ENCODE data around the gene RARA. TPM values are rescaled to one million over a fixed set of nuclear protein-coding genes. Genes with fewer than 3 reads are reported as not detected.
"Not testable (repeated sequence)": the region's sequence is repeated elsewhere in the genome, so short reads cannot be mapped to it uniquely, and the experiment has no call there.

The RARA gene
- total and polyA plus RNA-seq, 12 donors = 11.2 to 34.0 (median 18.9) TPM

DNA sequence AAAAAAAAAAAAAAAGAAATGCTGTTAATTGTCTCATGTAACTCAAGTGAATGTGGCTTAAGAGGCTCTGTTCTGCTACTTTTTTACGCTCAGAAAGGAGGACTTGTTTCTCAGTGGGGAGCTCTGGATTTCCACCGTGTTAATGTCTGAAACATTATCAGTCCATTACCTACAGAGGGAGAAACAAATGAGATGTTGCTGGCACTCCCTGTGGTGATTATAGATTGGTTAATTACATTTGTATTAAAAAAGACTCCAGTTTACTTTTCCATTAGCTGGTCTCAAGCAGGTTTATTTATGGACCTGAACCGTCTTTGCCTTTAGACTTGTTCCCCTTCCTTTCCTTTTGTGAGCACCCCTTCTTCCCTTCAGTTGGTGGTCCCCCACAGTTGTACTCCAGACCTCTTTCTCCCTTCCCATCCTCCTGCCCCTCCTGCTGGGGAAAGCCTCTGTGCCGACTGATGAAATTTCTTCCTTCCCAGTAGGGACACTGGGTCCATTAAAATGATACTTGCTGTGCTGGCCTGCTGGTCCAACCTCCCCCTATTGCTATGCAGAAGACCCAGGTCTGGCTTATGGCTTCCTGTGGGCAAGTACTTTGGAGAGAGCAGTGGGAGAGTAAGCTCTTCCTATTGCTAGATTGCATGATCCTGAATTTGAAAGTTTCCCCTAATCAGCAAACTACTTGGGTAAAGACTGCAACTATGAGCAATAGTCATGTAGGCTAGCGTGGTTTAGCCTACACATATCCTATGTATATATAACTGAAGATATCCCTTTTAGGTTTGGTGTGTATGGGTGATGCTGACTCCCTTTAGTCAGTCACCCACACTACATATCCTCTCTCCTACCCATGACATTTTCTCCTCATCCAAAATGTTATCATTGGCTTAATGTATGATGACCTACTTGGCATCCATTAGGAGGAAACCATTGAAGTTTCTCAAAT is 13.2 kb upstream of the RARA start:
- DNase-seq (no peak), ATAC-seq (no peak)
- no peaks in the 10 kb centered on the region for H3K27me3 ChIP-seq
- peaks cover 0 to 22% (median 0%) of the 10 kb centered on the region in 9 donors for H3K36me3 ChIP-seq
- H3K27ac ChIP-seq = peak overlapping the region in 6 of 10 donors; percentile 15 to 82 (median 38)
- no peaks in the 10 kb centered on the region for H3K9me3 ChIP-seq
- H3K4me1 ChIP-seq = peaks cover 0 to 80% (median 38%) of the 10 kb centered on the region in 9 donors
- H3K4me3 ChIP-seq = no peak overlapping the region
- TF ChIP-seq, protein P1, sequence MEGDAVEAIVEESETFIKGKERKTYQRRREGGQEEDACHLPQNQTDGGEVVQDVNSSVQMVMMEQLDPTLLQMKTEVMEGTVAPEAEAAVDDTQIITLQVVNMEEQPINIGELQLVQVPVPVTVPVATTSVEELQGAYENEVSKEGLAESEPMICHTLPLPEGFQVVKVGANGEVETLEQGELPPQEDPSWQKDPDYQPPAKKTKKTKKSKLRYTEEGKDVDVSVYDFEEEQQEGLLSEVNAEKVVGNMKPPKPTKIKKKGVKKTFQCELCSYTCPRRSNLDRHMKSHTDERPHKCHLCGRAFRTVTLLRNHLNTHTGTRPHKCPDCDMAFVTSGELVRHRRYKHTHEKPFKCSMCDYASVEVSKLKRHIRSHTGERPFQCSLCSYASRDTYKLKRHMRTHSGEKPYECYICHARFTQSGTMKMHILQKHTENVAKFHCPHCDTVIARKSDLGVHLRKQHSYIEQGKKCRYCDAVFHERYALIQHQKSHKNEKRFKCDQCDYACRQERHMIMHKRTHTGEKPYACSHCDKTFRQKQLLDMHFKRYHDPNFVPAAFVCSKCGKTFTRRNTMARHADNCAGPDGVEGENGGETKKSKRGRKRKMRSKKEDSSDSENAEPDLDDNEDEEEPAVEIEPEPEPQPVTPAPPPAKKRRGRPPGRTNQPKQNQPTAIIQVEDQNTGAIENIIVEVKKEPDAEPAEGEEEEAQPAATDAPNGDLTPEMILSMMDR (IDR thresholded peaks at IDR 0.05) = no peak
- 80 to 82% methylated on average over 5 of the region's 5 CpGs for WGBS, 2 donors
- intact Hi-C loops (cut with DNase I) = loop anchor here in 5 of 10 donors (10.0 kb wide), 3 partner anchors 181 to 281 kb away; partner anchors contain the start of gene CSF3 (in 4 of the 5)

DNA sequence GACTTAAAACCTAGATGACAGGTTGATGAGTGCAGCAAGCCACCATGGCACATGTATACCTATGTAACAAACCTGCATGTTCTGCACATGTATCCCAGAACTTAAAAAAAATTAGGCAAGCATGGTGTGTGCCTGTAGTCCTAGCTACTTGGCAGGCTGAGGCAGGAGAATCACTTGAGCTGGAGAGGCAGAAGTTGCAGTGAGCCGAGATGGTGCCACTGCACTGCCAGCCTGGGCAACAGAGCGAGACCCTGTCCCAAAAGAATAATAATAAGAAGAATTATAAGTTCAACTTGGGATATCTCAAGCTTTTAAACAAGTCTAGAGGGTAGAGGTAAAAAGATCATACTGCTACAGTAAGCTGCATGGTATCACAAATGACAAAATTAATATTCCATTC is 11.5 kb upstream of the RARA start:
- peaks cover 0 to 64% (median 38%) of the 10 kb centered on the region in 9 donors for H3K4me1 ChIP-seq
- intact Hi-C loops (cut with DNase I) = loop anchor here in 5 of 10 donors (10.0 kb wide), 3 partner anchors 183 to 283 kb away; partner anchors contain the start of gene CSF3 (in 4 of the 5)
- 75 to 78% methylated on average over 2 of the region's 2 CpGs for WGBS, 2 donors
- no peak for DNase-seq
- H3K27ac ChIP-seq = peak overlapping the region in 5 of 10 donors; percentile 13 to 74 (median 43)
- no peaks in the 10 kb centered on the region for H3K27me3 ChIP-seq
- H3K9me3 ChIP-seq = no peaks in the 10 kb centered on the region
- no peak overlapping the region for H3K4me3 ChIP-seq
- TF ChIP-seq, protein P1 (IDR thresholded peaks at IDR 0.05) = no peak
- H3K36me3 ChIP-seq = peaks cover 0 to 31% (median 0%) of the 10 kb centered on the region in 9 donors
- no peak for ATAC-seq

DNA sequence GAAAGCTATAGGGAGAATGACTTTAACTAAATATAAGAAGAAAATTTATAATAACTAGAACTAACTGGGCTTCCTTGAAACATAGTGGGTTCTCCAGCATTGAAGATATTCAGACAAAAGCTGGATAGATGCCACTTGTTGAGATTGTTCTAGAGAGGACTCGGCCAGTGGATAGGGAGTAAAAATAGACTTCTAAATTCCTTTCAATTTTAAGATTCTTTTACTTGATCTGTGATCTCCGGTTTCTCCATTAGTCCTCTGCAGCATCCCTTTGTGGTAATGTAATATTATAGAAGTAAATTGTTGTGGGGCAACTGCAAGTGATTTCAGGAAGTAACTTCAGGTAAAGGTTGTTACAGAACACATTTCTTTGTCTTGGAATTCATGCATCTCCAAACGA is 10.3 kb upstream of the RARA start:
- Histone ChIP-seq H3K4me3 (no peak overlapping the region), H3K4me1 (peaks cover 0 to 66% (median 36%) of the 10 kb centered on the region in 9 donors), H3K27ac (peak overlapping the region in 5 of 10 donors; percentile 15 to 74 (median 43)), H3K9me3 (no peaks in the 10 kb centered on the region), H3K36me3 (peaks cover 0 to 32% (median 0%) of the 10 kb centered on the region in 9 donors), H3K27me3 (no peaks in the 10 kb centered on the region)
- WGBS, 2 donors = 9 to 17% methylated on average over 3 of the region's 3 CpGs
- DNase-seq (no peak), ATAC-seq (peak in 3 of 8 donors; percentile 11 to 36 (median 17))
- TF ChIP-seq, protein P1 (IDR thresholded peaks at IDR 0.05) = no peak
- intact Hi-C loops (cut with DNase I) = loop anchor here in 5 of 10 donors (10.0 kb wide), 3 partner anchors 184 to 284 kb away; partner anchors contain the start of gene CSF3 (in 4 of the 5)

DNA sequence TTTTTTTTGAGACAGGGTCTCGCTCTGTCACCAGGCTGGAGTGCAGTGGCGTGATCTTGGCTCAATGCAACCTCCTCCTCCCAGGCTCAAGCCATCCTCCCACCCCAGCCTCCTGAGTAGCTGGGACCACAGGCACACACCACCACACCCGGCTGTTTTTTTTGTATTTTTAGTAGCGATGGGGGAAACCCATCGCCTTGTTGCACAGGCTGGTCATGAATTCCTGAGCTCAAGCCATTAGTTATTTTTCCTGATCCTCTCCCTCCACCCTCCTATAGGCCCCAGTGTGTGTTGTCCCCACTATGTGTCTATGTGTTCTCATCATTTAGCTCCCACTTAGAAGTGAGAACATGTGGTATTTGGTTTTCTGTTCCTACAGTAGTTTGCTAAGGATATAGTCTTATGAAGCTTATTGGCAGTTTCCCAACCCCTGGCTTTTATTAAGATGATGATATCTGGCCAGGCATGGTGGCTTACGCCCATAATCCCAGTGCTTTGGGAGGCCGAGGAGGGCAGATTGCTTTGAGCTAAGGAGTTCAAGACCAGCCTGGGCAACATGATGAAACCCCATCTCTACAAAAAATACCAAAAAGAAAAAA is 9.7 kb upstream of the RARA start:
- Histone ChIP-seq H3K4me1 (peaks cover 0 to 66% (median 36%) of the 10 kb centered on the region in 9 donors), H3K36me3 (peaks cover 0 to 32% (median 0%) of the 10 kb centered on the region in 9 donors), H3K27ac (peak overlapping the region in 2 of 10 donors; percentile 22 to 74)
- not testable (repeated sequence) for H3K4me3 ChIP-seq, H3K9me3 ChIP-seq, ATAC-seq, DNase-seq, H3K27me3 ChIP-seq
- intact Hi-C loops (cut with DNase I) = loop anchor here in 5 of 10 donors (10.0 kb wide), 3 partner anchors 184 to 284 kb away; partner anchors contain the start of gene CSF3 (in 4 of the 5)
- WGBS, 2 donors = 58 to 71% methylated on average over 7 of the region's 7 CpGs
